GM23248 (cell line): ENCODE data around the gene DEPP1. TPM values are rescaled to one million over a fixed set of nuclear protein-coding genes. Genes with fewer than 3 reads are reported as not detected.

ENCODE experiments used
- DNase-seq: peaks from one replicate; pipeline ENCODE4 v3.0.0-alpha.2; 2015
- H2AFZ ChIP-seq: fragments of 200-600 bp; sonication (generic); 2 replicates; pipeline ENCODE4 v1.6.1; 2016; ENCODE audit warnings: antibody characterized with exemption
- H3F3A ChIP-seq: fragments of 200-600 bp; sonication (generic); 2 replicates; pipeline ENCODE4 v1.6.1; 2016; ENCODE audit warnings: mild to moderate bottlenecking, antibody characterized with exemption, mixed run types; ENCODE audit not compliant: insufficient read depth
- H3K27ac ChIP-seq: fragments of 200-600 bp; sonication (generic); 2 replicates; pipeline ENCODE4 v1.5.1; 2016; ENCODE audit warnings: mild to moderate bottlenecking
- H3K27me3 ChIP-seq: fragments of 200-600 bp; sonication (generic); replicated peaks from 2 replicates; pipeline ENCODE4 v1.6.1; 2016; ENCODE audit warnings: mild to moderate bottlenecking; ENCODE audit not compliant: insufficient read depth
- H3K36me3 ChIP-seq: fragments of 200-600 bp; sonication (generic); 2 replicates; pipeline ENCODE4 v1.6.1; 2016; ENCODE audit warnings: low read depth, mild to moderate bottlenecking
- H3K4me1 ChIP-seq: fragments of 200-600 bp; sonication (generic); 2 replicates; pipeline ENCODE4 v1.6.1; 2016; ENCODE audit warnings: mild to moderate bottlenecking; ENCODE audit not compliant: insufficient read depth
- H3K4me2 ChIP-seq: fragments of 200-600 bp; sonication (generic); one replicate; pipeline ENCODE4 v1.6.1; 2016; ENCODE audit warnings: mild to moderate bottlenecking; ENCODE audit not compliant: unreplicated experiment
- H3K4me3 ChIP-seq: fragments of 200-600 bp; sonication (generic); 2 replicates; pipeline ENCODE4 v1.5.1; 2016; ENCODE audit warnings: mild to moderate bottlenecking
- H3K79me2 ChIP-seq: fragments of 200-600 bp; sonication (generic); 2 replicates; pipeline ENCODE4 v1.6.1; 2016; ENCODE audit warnings: mild to moderate bottlenecking; ENCODE audit not compliant: insufficient read depth
- H3K9ac ChIP-seq: fragments of 200-600 bp; sonication (generic); 2 replicates; pipeline ENCODE4 v1.6.1; 2016; ENCODE audit warnings: mild to moderate bottlenecking
- H3K9me2 ChIP-seq: fragments of 200-600 bp; sonication (generic); 2 replicates; pipeline ENCODE4 v1.6.1; 2016; ENCODE audit warnings: mixed run types, mild to moderate bottlenecking, moderate library complexity; ENCODE audit not compliant: insufficient read depth
- H3K9me3 ChIP-seq: fragments of 200-600 bp; sonication (generic); one replicate; pipeline ENCODE4 v1.6.1; 2017; ENCODE audit warnings: low read depth
- H4K20me1 ChIP-seq: fragments of 200-600 bp; sonication (generic); 2 replicates; pipeline ENCODE4 v1.6.0; 2016; ENCODE audit not compliant: insufficient read depth
- EZH2 ChIP-seq: fragments of 200-600 bp; sonication (generic); IDR thresholded peaks from 2 replicates; pipeline ENCODE4 v1.6.1; 2018; ENCODE audit warnings: antibody characterized with exemption, mild to moderate bottlenecking; ENCODE audit not compliant: insufficient read depth, poor library complexity, severe bottlenecking
- EZH2phosphoT487 ChIP-seq: fragments of 200-600 bp; sonication (generic); IDR thresholded peaks from 2 replicates; pipeline ENCODE4 v1.6.1; 2018; ENCODE audit warnings: antibody characterized with exemption, moderate library complexity, mild to moderate bottlenecking, low read depth; ENCODE audit not compliant: insufficient read depth
- WGBS, 2 experiments: methylation state at CpG; one replicate each; pipeline ENCODE4 v1.1.6; 2015 to 2017; ENCODE audit warnings: low lambda C conversion rate in 2 of 2, low coverage in 1 of 2; ENCODE audit errors: missing lambda C conversion rate in 2 of 2; 5-methylcytosine and 5-hydroxymethylcytosine counted together
- in situ Hi-C: fragments of 300-500 bp; cut with MboI; formaldehyde crosslinking; loops from 2 replicates; pipeline ENCODE4 v1.15.0; 2020
- polyA plus RNA-seq: library from polyadenylated mRNA; unstranded; fragments of >200 nt; fragmentation: Nextera tagmentation; extraction: Ambion mirVana; gene quantifications from 2 replicates; pipeline ENCODE4 v1.2.1, GENCODE V29; 2016
- total RNA-seq: library from RNA; depleted of rRNA; stranded (reverse); fragments of >200 nt; shearing (Covaris generic); gene quantifications from 2 replicates; pipeline ENCODE4 v1.2.3, GENCODE V29; 2014

Gene DEPP1
- total and polyA plus RNA-seq, 2 experiments from 2014 or later: 10.1 to 10.2 TPM

GRCh38 chr10:44950326-44951225 is 28.0 kb downstream of the DEPP1 start:
- H3K9me3 ChIP-seq: no peaks in the 10 kb centered on the region
- no peaks in the 10 kb centered on the region for H3F3A ChIP-seq
- H3K79me2 ChIP-seq: no peaks in the 10 kb centered on the region
- H3K27me3 ChIP-seq: no peaks in the 10 kb centered on the region
- no peak overlapping the region for H2AFZ ChIP-seq
- no peak overlapping the region for H3K9ac ChIP-seq
- H3K4me3 ChIP-seq: no peak overlapping the region
- no peak overlapping the region for H3K27ac ChIP-seq
- H3K4me1 ChIP-seq: peaks cover 6% of the 10 kb centered on the region; the same call in 1 of the 2 replicates
- H3K9me2 ChIP-seq: no peaks in the 10 kb centered on the region
- no peaks in the 10 kb centered on the region for H3K36me3 ChIP-seq
- TF ChIP-seq EZH2phosphoT487 (no peak), EZH2 (no peak)
- in situ Hi-C loops: no loop called here
- 71 to 73% methylated on average over 10 of the region's 10 CpGs for WGBS, 2 experiments
- no peaks in the 10 kb centered on the region for H4K20me1 ChIP-seq
- no peak overlapping the region for H3K4me2 ChIP-seq
- no peak for DNase-seq

DNA sequence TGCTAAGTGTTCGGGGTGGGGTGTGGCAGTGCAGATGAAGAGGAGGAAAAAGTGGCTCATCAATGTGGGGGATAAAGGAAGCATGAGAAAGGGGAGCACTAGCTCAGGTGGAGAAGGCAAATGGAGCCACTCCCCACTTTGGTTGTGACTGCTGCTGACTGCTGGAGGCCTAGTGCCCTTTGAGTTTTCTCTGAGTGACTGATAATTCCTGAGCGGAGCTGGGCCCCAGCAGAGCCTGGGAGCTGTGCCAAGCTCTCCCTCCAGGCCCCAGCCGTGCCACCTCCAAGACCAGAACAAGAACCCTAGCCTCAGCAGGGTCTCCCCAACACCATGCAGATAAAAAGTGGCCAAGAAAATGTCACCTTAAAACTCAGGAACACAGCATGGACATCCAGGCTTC is 28.7 kb downstream of the DEPP1 start:
- H3K27me3 ChIP-seq: no peaks in the 10 kb centered on the region
- in situ Hi-C loops: no loop called here
- DNase-seq: no peak
- 68 to 81% methylated on average over 3 of the region's 3 CpGs for WGBS, 2 experiments
- H3K4me3 ChIP-seq: no peak overlapping the region
- no peaks in the 10 kb centered on the region for H3K79me2 ChIP-seq
- no peak overlapping the region for H2AFZ ChIP-seq
- no peaks in the 10 kb centered on the region for H4K20me1 ChIP-seq
- no peaks in the 10 kb centered on the region for H3K9me3 ChIP-seq
- H3K9ac ChIP-seq: no peak overlapping the region
- no peak overlapping the region for H3K27ac ChIP-seq
- H3K4me2 ChIP-seq: no peak overlapping the region
- no peaks in the 10 kb centered on the region for H3K9me2 ChIP-seq
- H3K4me1 ChIP-seq: peaks cover 6% of the 10 kb centered on the region; the same call in 1 of the 2 replicates
- TF ChIP-seq EZH2phosphoT487 (no peak), EZH2 (no peak)
- H3K36me3 ChIP-seq: no peaks in the 10 kb centered on the region
- H3F3A ChIP-seq: no peaks in the 10 kb centered on the region

- Histone ChIP-seq H3K36me3 (no peaks in the 10 kb centered on the region), H3K27me3 (0 out of 2 replicates have a peak, but pooled peaks cover 3% of the 10 kb centered on the region), H3K27ac (no peak overlapping the region), H3K4me2 (no peak overlapping the region), H3K4me3 (no peak overlapping the region), H3F3A (no peaks in the 10 kb centered on the region), H3K9me2 (no peaks in the 10 kb centered on the region), H3K9ac (no peak overlapping the region), H3K4me1 (peaks cover 6% of the 10 kb centered on the region; the same call in 1 of the 2 replicates), H3K79me2 (no peaks in the 10 kb centered on the region), H3K9me3 (no peaks in the 10 kb centered on the region), H2AFZ (no peak overlapping the region), H4K20me1 (no peaks in the 10 kb centered on the region)
- in situ Hi-C loops: no loop called here
- 77 to 78% methylated on average over 5 of the region's 5 CpGs for WGBS, 2 experiments
- DNase-seq: no peak
- no peak for TF ChIP-seq EZH2phosphoT487
- no peak for TF ChIP-seq EZH2
Observed at GRCh38 chr10:44949127-44949802, 29.3 kb downstream of the DEPP1 start.

DNA sequence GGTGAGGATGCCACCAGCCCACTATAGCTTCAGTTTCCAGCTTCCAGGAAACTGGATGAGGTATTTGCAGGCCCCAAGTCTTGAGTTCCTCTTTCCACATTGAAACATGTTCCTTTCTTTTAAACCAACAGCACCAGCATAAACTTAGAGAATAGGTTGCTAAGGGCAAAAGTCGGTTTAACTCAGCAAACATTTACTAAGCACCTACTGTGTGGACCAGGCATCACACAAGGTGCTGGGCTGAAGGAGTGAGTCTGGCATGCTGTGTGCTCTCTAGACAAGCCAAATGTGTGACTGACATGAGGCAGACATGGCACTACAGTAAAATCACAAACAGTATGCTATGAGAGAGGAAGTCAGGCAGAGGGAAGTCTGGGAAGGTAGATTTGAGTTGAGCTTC is 30.0 kb downstream of the DEPP1 start:
- no peak overlapping the region for H3K4me2 ChIP-seq
- H3K9me2 ChIP-seq: no peaks in the 10 kb centered on the region
- no peaks in the 10 kb centered on the region for H3K9me3 ChIP-seq
- WGBS, 2 experiments: 96 to 100% methylated on average over 1 of the region's 1 CpG
- H3K27me3 ChIP-seq: 0 out of 2 replicates have a peak, but pooled peaks cover 3% of the 10 kb centered on the region
- no peaks in the 10 kb centered on the region for H4K20me1 ChIP-seq
- H3K36me3 ChIP-seq: no peaks in the 10 kb centered on the region
- in situ Hi-C loops: no loop called here
- peaks cover 6% of the 10 kb centered on the region; the same call in 1 of the 2 replicates for H3K4me1 ChIP-seq
- H3K4me3 ChIP-seq: no peak overlapping the region
- H3K27ac ChIP-seq: no peak overlapping the region
- H3F3A ChIP-seq: no peaks in the 10 kb centered on the region
- no peaks in the 10 kb centered on the region for H3K79me2 ChIP-seq
- no peak overlapping the region for H2AFZ ChIP-seq
- no peak overlapping the region for H3K9ac ChIP-seq
- DNase-seq: no peak
- no peak for TF ChIP-seq EZH2phosphoT487
- TF ChIP-seq EZH2: no peak
